ENCODE data around the gene IL21R. TPM values are rescaled to one million over a fixed set of nuclear protein-coding genes. Genes with fewer than 3 reads are reported as not detected.

The IL21R gene
- total and polyA plus RNA-seq, 2 donors (not counting 3 experiments of a cell fraction or from before 2014, with no cell fraction given), result 0.03 TPM; not detected in 1

DNA sequence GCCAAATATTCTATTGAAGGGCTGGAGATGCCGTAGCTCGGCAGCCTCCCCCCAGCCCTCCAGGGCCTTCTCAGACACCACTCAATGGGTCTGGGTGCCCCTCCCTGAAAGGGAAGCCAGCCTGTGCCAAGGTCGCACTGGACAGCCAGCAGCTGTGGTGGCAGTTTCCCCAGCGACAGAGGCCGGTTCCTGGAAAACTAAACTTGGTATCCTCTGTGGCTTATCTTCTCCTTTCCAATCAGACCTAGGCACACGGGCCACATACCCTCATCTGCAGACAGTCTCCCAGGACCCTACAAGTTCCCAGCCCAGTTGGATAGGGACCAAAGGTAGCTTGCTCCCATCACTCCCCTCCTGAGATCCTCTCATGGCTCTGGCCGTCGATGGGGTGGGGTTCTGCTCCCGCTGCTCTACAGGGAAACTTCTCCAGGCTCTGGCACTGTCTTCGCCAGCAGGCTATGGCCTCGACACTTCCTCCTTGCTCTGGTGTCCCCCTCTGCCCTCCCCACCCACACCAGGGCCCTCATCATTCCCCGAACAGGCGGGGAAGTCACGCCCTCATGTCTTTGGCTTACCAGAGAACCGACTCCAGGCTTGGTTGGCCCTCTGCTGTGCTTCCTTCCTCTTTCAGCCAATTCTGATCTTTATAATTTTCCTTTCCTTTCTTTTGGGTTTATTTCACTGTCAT, 18.3 kb upstream of the IL21R start:
- FAIRE-seq (no peak), DNase-seq (ENCODE audit: low read depth, low spot score) (no peak)
- intact Hi-C loops (cut with micrococcal nuclease) (no loop called here), dilution Hi-C loops (cut with MboI; ENCODE audit: extremely low pct_ligation_motif_present, low sequenced_read_pairs) (no loop called here)
- Histone ChIP-seq H3K79me2 (ENCODE audit: control insufficient read depth, insufficient read depth, low read length) (no peaks in the 10 kb centered on the region), H3K27me3 (ENCODE audit: control insufficient read depth in 2 of 2, insufficient read depth in 2 of 2, low read length in 2 of 2) (peaks cover 2 to 8% of the 10 kb centered on the region in 2 experiments), H2AFZ (ENCODE audit: low read depth, low read length) (no peak overlapping the region), H3K9ac (replicated peaks; ENCODE audit: extremely low read depth, insufficient read depth, low read length) (no peak overlapping the region), H4K20me1 (replicated peaks; ENCODE audit: control insufficient read depth, extremely low read depth, insufficient read depth, low read length) (no peaks in the 10 kb centered on the region), H3K4me3 (replicated peaks in 1 of 3; ENCODE audit: insufficient read depth in 1 of 3, low read depth in 1 of 3, low read length in 3 of 3) (no peak overlapping the region), H3K36me3 (ENCODE audit: control insufficient read depth in 2 of 2, extremely low read depth in 1 of 2, insufficient read depth in 2 of 2, low read length in 2 of 2) (no peaks in the 10 kb centered on the region), H3K9me3 (replicated peaks; ENCODE audit: control insufficient read depth, insufficient read depth, low read length) (no peaks in the 10 kb centered on the region), H3K9me1 (replicated peaks; ENCODE audit: control insufficient read depth, extremely low read depth, insufficient read depth, low read length) (no peaks in the 10 kb centered on the region), H3K4me1 (ENCODE audit: control insufficient read depth, extremely low read depth, insufficient read depth, low read length) (no peaks in the 10 kb centered on the region), H3K4me2 (ENCODE audit: insufficient read depth, low read length) (no peak overlapping the region), H3K27ac (ENCODE audit: insufficient read depth, low read depth, low read length) (no peak overlapping the region)
- no TSS peak for BruUV-seq (replicated peaks)
- ChIA-PET POLR2A (no interaction called here), CTCF (no interaction called here)
- no peak for TF ChIP-seq POLR2AphosphoS5 (IDR thresholded peaks at IDR 0.05; ENCODE audit: insufficient read depth, low read depth, low read length)

DNA sequence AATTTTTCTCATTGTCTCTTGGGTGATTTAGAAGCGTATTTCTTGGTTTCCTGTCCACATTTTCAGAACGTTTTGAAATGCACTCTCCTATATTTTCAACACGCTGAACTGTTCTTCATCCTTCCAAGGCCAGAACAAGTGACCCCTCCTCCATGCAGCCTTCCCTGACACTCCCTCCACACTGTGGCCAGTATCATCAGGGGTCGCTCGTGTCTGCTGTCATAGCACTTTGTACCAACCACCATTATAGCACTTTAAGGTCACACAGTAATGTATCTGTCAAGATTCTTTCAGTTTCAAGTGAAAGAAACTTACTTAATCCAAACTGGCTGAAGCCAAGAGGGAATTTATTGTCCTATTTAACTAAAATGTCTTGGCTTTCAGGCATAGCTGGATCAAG, 17.5 kb upstream of the IL21R start:
- no peaks in the 10 kb centered on the region for H4K20me1 ChIP-seq (replicated peaks; ENCODE audit: control insufficient read depth, extremely low read depth, insufficient read depth, low read length)
- H3K4me3 ChIP-seq (replicated peaks in 1 of 3; ENCODE audit: insufficient read depth in 1 of 3, low read depth in 1 of 3, low read length in 3 of 3), result no peak overlapping the region
- no peaks in the 10 kb centered on the region for H3K36me3 ChIP-seq (ENCODE audit: control insufficient read depth in 2 of 2, extremely low read depth in 1 of 2, insufficient read depth in 2 of 2, low read length in 2 of 2)
- H3K4me1 ChIP-seq (ENCODE audit: control insufficient read depth, extremely low read depth, insufficient read depth, low read length), result no peaks in the 10 kb centered on the region
- H2AFZ ChIP-seq (ENCODE audit: low read depth, low read length), result no peak overlapping the region
- ChIA-PET CTCF (no interaction called here), POLR2A (no interaction called here)
- no peak overlapping the region for H3K27ac ChIP-seq (ENCODE audit: insufficient read depth, low read depth, low read length)
- no peaks in the 10 kb centered on the region for H3K79me2 ChIP-seq (ENCODE audit: control insufficient read depth, insufficient read depth, low read length)
- no peak for FAIRE-seq
- intact Hi-C loops (cut with micrococcal nuclease), result no loop called here
- no peaks in the 10 kb centered on the region for H3K9me1 ChIP-seq (replicated peaks; ENCODE audit: control insufficient read depth, extremely low read depth, insufficient read depth, low read length)
- no peak overlapping the region for H3K9ac ChIP-seq (replicated peaks; ENCODE audit: extremely low read depth, insufficient read depth, low read length)
- H3K4me2 ChIP-seq (ENCODE audit: insufficient read depth, low read length), result no peak overlapping the region
- DNase-seq (ENCODE audit: low read depth, low spot score), result no peak
- peaks cover 2 to 8% of the 10 kb centered on the region in 2 experiments for H3K27me3 ChIP-seq (ENCODE audit: control insufficient read depth in 2 of 2, insufficient read depth in 2 of 2, low read length in 2 of 2)
- no peaks in the 10 kb centered on the region for H3K9me3 ChIP-seq (replicated peaks; ENCODE audit: control insufficient read depth, insufficient read depth, low read length)
- TF ChIP-seq POLR2AphosphoS5 (IDR thresholded peaks at IDR 0.05; ENCODE audit: insufficient read depth, low read depth, low read length), result no peak
- TF ChIP-seq, protein P1, sequence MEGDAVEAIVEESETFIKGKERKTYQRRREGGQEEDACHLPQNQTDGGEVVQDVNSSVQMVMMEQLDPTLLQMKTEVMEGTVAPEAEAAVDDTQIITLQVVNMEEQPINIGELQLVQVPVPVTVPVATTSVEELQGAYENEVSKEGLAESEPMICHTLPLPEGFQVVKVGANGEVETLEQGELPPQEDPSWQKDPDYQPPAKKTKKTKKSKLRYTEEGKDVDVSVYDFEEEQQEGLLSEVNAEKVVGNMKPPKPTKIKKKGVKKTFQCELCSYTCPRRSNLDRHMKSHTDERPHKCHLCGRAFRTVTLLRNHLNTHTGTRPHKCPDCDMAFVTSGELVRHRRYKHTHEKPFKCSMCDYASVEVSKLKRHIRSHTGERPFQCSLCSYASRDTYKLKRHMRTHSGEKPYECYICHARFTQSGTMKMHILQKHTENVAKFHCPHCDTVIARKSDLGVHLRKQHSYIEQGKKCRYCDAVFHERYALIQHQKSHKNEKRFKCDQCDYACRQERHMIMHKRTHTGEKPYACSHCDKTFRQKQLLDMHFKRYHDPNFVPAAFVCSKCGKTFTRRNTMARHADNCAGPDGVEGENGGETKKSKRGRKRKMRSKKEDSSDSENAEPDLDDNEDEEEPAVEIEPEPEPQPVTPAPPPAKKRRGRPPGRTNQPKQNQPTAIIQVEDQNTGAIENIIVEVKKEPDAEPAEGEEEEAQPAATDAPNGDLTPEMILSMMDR (IDR thresholded peaks at IDR 0.05; ENCODE audit: extremely low read depth in 1 of 2, insufficient read depth in 1 of 2, low read depth in 1 of 2, low read length in 2 of 2), result no peak
- TF ChIP-seq JUN (IDR thresholded peaks at IDR 0.05; ENCODE audit: borderline replicate concordance, insufficient read depth, insufficient read length, low read depth), result no peak
- no peak for TF ChIP-seq POLR2A (IDR thresholded peaks at IDR 0.05; ENCODE audit: low read depth, low read length)
- TF ChIP-seq MYC (IDR thresholded peaks at IDR 0.05; ENCODE audit: low read depth, low read length), result no peak
- TF ChIP-seq FOS (IDR thresholded peaks at IDR 0.05; ENCODE audit: borderline replicate concordance, insufficient read depth, low read length), result no peak
- TF ChIP-seq EZH2 (IDR thresholded peaks at IDR 0.05; ENCODE audit: borderline replicate concordance, low read depth, low read length, severe bottlenecking), result no peak
- TF ChIP-seq MAX (IDR thresholded peaks at IDR 0.05; ENCODE audit: insufficient read depth, insufficient read length), result no peak
- TF ChIP-seq GATA2 (IDR thresholded peaks at IDR 0.05; ENCODE audit: insufficient read depth, insufficient read length, low read depth, low read length), result no peak
- dilution Hi-C loops (cut with MboI; ENCODE audit: extremely low pct_ligation_motif_present, low sequenced_read_pairs), result no loop called here
- BruUV-seq (replicated peaks), result no TSS peak
